DOHH2 (cell line): ENCODE measurements around the gene MINK1.

Source experiments
- CTCF ChIP-seq: fragments of 200-600 bp; sonication (generic); IDR thresholded peaks from one replicate; pipeline ENCODE4 v1.5.1; 2014; ENCODE audit warnings: antibody characterized with exemption, mild to moderate bottlenecking, low read depth, low read length; ENCODE audit not compliant: poor library complexity, severe bottlenecking
- EZH2phosphoT487 ChIP-seq: fragments of 200-600 bp; sonication (generic); IDR thresholded peaks from 2 replicates; pipeline ENCODE4 v1.6.1; 2017; ENCODE audit warnings: borderline replicate concordance, mild to moderate bottlenecking, antibody characterized with exemption, low read length, moderate library complexity, mixed read lengths

- TF ChIP-seq CTCF (no peak), EZH2phosphoT487 (no peak)
Measured at GRCh38 chr17:4901648-4902344, 68.7 kb downstream of the MINK1 start.
